ENCODE results near the gene NFX1. TPM values are rescaled to one million over a fixed set of nuclear protein-coding genes. Genes with fewer than 3 reads are reported as not detected.

NFX1 gene
- total RNA-seq (ENCODE audit: low replicate concordance), result 34.1 and 36.4 TPM in 2 replicates
- long read RNA-seq, full-length matches to known transcripts, result 57 of 159 reads
- long read RNA-seq, partial matches to known transcripts, result 53 of 159 reads
- long read RNA-seq, other reads (novel, unspliced or antisense), result 49 of 159 reads

GRCh38 chr9:33290247-33291030, at the start of gene NFX1:
Gene NFX1, plus strand, starts transcription at chr9:33290516. Its CDS starts 57 bp downstream, at chr9:33290573.
- H3K27me3 Mint-ChIP-seq, result no peaks in the 10 kb centered on the region
- peak; percentile 97 for DNase-seq (ENCODE audit: extremely low spot score, unreplicated experiment)
- peak within 1 kb of the TSS; percentile 100 for H3K27ac Mint-ChIP-seq
- TF ChIP-seq CTCF (conservative IDR thresholded peaks at IDR 0.05), result no peak
- H3K4me1 Mint-ChIP-seq (ENCODE audit: unreplicated experiment), result peaks cover 28% of the 10 kb centered on the region
- H3K9me3 Mint-ChIP-seq, result no peaks in the 10 kb centered on the region
- H3K4me3 Mint-ChIP-seq, result peak within 1 kb of the TSS; percentile 99
- peaks cover 17% of the 10 kb centered on the region for H3K36me3 Mint-ChIP-seq

- H3K9me3 Mint-ChIP-seq, result no peaks in the 10 kb centered on the region
- peaks cover 6% of the 10 kb centered on the region for H3K4me1 Mint-ChIP-seq (ENCODE audit: unreplicated experiment)
- no peak for DNase-seq (ENCODE audit: extremely low spot score, unreplicated experiment)
- H3K27ac Mint-ChIP-seq, result no peak overlapping the region
- H3K36me3 Mint-ChIP-seq, result no peaks in the 10 kb centered on the region
- H3K4me3 Mint-ChIP-seq, result no peak overlapping the region
- no peak for TF ChIP-seq CTCF (conservative IDR thresholded peaks at IDR 0.05)
- H3K27me3 Mint-ChIP-seq, result peaks cover 19% of the 10 kb centered on the region
These were observed 49.0 kb upstream of the NFX1 start for GRCh38 chr9:33241298-33241697.

- Mint-ChIP-seq H3K36me3 (peaks cover 5% of the 10 kb centered on the region), H3K9me3 (no peaks in the 10 kb centered on the region), H3K27me3 (peaks cover 10% of the 10 kb centered on the region), H3K27ac (no peak overlapping the region), H3K4me1 (ENCODE audit: unreplicated experiment) (peaks cover 6% of the 10 kb centered on the region), H3K4me3 (no peak overlapping the region)
- TF ChIP-seq CTCF (conservative IDR thresholded peaks at IDR 0.05), result no peak
- no peak for DNase-seq (ENCODE audit: extremely low spot score, unreplicated experiment)
These were observed 47.6 kb upstream of the NFX1 start for GRCh38 chr9:33242609-33243134.

GRCh38 chr9:33244137-33244784, 46.1 kb upstream of the NFX1 start:
- TF ChIP-seq CTCF (conservative IDR thresholded peaks at IDR 0.05), result no peak
- H3K36me3 Mint-ChIP-seq, result peaks cover 8% of the 10 kb centered on the region
- no peak overlapping the region for H3K4me3 Mint-ChIP-seq
- no peaks in the 10 kb centered on the region for H3K9me3 Mint-ChIP-seq
- H3K27me3 Mint-ChIP-seq, result peaks cover 10% of the 10 kb centered on the region
- H3K27ac Mint-ChIP-seq, result no peak overlapping the region
- peaks cover 6% of the 10 kb centered on the region for H3K4me1 Mint-ChIP-seq (ENCODE audit: unreplicated experiment)
- DNase-seq (ENCODE audit: extremely low spot score, unreplicated experiment), result no peak

- no peak overlapping the region for H3K4me3 Mint-ChIP-seq
- H3K36me3 Mint-ChIP-seq, result peaks cover 8% of the 10 kb centered on the region
- DNase-seq (ENCODE audit: extremely low spot score, unreplicated experiment), result no peak
- H3K9me3 Mint-ChIP-seq, result no peaks in the 10 kb centered on the region
- no peak for TF ChIP-seq CTCF (conservative IDR thresholded peaks at IDR 0.05)
- peaks cover 10% of the 10 kb centered on the region for H3K27me3 Mint-ChIP-seq
- H3K27ac Mint-ChIP-seq, result no peak overlapping the region
- H3K4me1 Mint-ChIP-seq (ENCODE audit: unreplicated experiment), result no peaks in the 10 kb centered on the region
These were observed 45.0 kb upstream of the NFX1 start for GRCh38 chr9:33245341-33245740.

All from type B pancreatic cell (in vitro differentiated cells).